Ovary (tissue), 3 donors: ENCODE results near the gene SHPK.

Experiments
- CTCF ChIP-seq, 3 donors: fragments of 450-650 bp in 2 of 3; fragments of 200-600 bp in 1 of 3; IDR thresholded peaks; one replicate each; pipeline versions ENCODE4 v1.5.1 to v1.8.0; 2016 to 2022; ENCODE audit warnings: antibody characterized with exemption in 3 of 3, mild to moderate bottlenecking in 1 of 3
- EP300 ChIP-seq: sonication (generic); formaldehyde crosslinking; IDR thresholded peaks from one replicate; pipeline ENCODE4 v1.6.1; 2017; ENCODE audit warnings: antibody characterized with exemption
- donor health status: DM: no; HTN: no; CAD: no.

GRCh38 chr17:3589784-3590183 lies 46.3 kb downstream of the SHPK start:
- TF ChIP-seq CTCF (IDR thresholded peaks at IDR 0.05) (no peak), EP300 (no peak)
